Spinal cord (tissue), 10 donors: ENCODE measurements around the gene STRN3. TPM values are rescaled to one million over a fixed set of nuclear protein-coding genes. Genes with fewer than 3 reads are reported as not detected.
"Not testable (repeated sequence)": the region's sequence is repeated elsewhere in the genome, so short reads cannot be mapped to it uniquely, and the experiment has no call there.

Experiments used
- DNase-seq, 6 donors: peaks; one replicate each; pipeline versions ENCODE4 v3.0.0 to v3.0.0-alpha.2; 2013 to 2015; ENCODE audit warnings: low spot score in 6 of 6, low read depth in 4 of 6
- H3K27ac ChIP-seq: one replicate; pipeline ENCODE4 v1.5.1; 2013; ENCODE audit warnings: low read depth, low read length, control low read depth
- H3K27me3 ChIP-seq: one replicate; pipeline ENCODE4 v1.6.1; 2013; ENCODE audit warnings: low read length; ENCODE audit not compliant: control insufficient read depth, insufficient read depth
- H3K36me3 ChIP-seq: one replicate; pipeline ENCODE4 v1.6.1; 2013; ENCODE audit warnings: low read length; ENCODE audit not compliant: control insufficient read depth, insufficient read depth
- H3K4me1 ChIP-seq: one replicate; pipeline ENCODE4 v1.6.1; 2013; ENCODE audit warnings: low read length; ENCODE audit not compliant: control insufficient read depth, insufficient read depth
- H3K4me3 ChIP-seq: one replicate; pipeline ENCODE4 v1.5.1; 2013; ENCODE audit warnings: low read depth, low read length, control low read depth
- H3K9me3 ChIP-seq: one replicate; pipeline ENCODE4 v1.6.1; 2013; ENCODE audit warnings: low read length; ENCODE audit not compliant: control insufficient read depth, insufficient read depth
- WGBS: methylation state at CpG from one replicate; pipeline ENCODE4 v1.1.5; 2013; ENCODE audit warnings: missing lambda C conversion rate; ENCODE audit not compliant: insufficient coverage; 5-methylcytosine and 5-hydroxymethylcytosine counted together
- polyA plus RNA-seq, 2 donors: library from polyadenylated mRNA; unstranded; fragments of 120-200 nt; gene quantifications; one replicate each; pipeline ENCODE4 v1.2.1, GENCODE V29; 2013; ENCODE audit not compliant: insufficient read length in 2 of 2
- total RNA-seq, 2 donors: library from RNA; depleted of rRNA in 1 of 2; stranded (reverse); fragments of 120-200 nt in 1 of 2; fragments of >200 nt in 1 of 2; gene quantifications; one replicate each; pipeline versions ENCODE4 v1.2.3 to v1.2.4, GENCODE V29; 2013 to 2014
- donor health status: healthy.

The STRN3 gene
- total and polyA plus RNA-seq, 4 donors = 31.6 to 72.7 (median 45.8) TPM

GRCh38 chr14:30962537-30962936, 63.6 kb downstream of the STRN3 start:
- not testable (repeated sequence) for H3K4me3 ChIP-seq, H3K27me3 ChIP-seq, H3K4me1 ChIP-seq

DNA sequence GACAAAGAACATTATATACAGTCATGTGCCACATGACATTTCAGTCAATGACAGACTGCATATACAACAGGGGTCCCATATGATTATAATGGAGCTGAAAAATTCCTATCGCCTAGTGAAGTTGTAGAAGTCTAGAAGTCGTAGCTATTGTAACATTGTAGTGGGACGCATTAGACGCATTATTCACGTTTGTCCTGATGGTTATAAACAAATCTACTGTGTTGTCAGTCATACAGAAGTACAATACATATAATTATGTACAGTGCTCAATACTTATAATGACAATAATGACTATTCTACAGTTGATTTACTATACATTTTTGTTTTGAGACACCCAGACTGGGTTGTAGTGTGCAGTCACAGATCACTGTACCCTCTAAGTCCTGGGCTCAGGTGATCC, 64.8 kb downstream of the STRN3 start:
- Histone ChIP-seq H3K9me3 (peaks cover 5% of the 10 kb centered on the region), H3K4me1 (no peaks in the 10 kb centered on the region), H3K36me3 (no peaks in the 10 kb centered on the region), H3K27me3 (no peaks in the 10 kb centered on the region), H3K27ac (no peak overlapping the region), H3K4me3 (no peak overlapping the region)
- no peak for DNase-seq
- no CpG with 5 or more reads among the region's 5 CpGs for WGBS

More at GRCh38 chr14:30962537-30962936, 63.6 kb downstream of the STRN3 start:
- peaks cover 11% of the 10 kb centered on the region for H3K9me3 ChIP-seq
- H3K36me3 ChIP-seq, DNase-seq, H3K27ac ChIP-seq: not testable (repeated sequence)
- WGBS = 100% methylated on average over 1 of the region's 2 CpGs

DNA sequence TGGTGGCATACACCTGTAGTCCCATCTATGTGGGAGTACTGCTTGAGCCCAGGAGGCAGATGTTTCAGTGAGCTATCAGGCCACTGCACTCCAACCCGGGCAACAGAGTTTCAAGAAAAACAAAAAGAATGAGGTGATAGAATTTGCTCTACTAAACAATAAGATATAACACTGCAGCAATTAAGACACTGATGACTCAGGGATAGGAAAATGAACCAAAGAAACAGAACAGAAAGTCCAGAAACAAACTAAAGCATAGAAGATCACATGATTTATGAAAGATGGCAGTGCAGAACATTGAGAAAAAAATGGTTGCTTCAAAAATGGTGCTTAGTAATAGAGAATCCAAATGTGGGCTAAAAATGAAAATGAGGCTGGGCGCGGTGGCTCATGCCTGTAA, 66.0 kb downstream of the STRN3 start:
- Histone ChIP-seq H3K27ac (no peak overlapping the region), H3K4me1 (no peaks in the 10 kb centered on the region), H3K27me3 (no peaks in the 10 kb centered on the region), H3K9me3 (peaks cover 2% of the 10 kb centered on the region), H3K36me3 (no peaks in the 10 kb centered on the region), H3K4me3 (no peak overlapping the region)
- DNase-seq = no peak
- no CpG with 5 or more reads among the region's 3 CpGs for WGBS

GRCh38 chr14:30958555-30959407, 67.4 kb downstream of the STRN3 start:
- WGBS = no CpG with 5 or more reads among the region's 10 CpGs
- no peak overlapping the region for H3K27ac ChIP-seq

DNA sequence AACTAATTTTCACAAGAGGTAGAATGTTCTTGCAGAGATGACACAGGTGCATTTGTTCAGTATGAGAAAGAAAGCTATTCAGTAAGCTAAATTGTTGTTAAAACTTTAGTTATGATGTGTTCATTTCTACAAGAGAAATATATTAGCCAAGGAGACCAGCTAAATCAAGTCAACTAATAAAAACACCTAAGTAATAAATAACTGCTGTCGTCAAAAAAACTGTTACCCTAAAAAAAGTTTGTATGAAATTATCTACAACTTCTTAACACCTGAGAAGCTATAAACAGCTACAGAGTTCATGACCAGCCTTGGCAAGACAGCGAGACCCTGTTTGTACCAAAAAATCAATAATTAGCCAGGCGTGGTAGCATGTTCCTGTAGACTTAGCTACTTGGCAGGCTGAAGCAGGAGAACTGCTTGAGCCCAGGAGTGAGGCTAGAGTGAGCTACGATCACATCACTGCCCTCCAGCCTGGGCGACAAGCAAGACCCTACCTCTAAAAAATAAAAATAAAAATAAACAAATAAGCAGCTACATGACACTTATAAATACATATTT, 68.3 kb downstream of the STRN3 start:
- Histone ChIP-seq H3K4me3 (no peak overlapping the region), H3K27ac (no peak overlapping the region), H3K9me3 (no peaks in the 10 kb centered on the region), H3K36me3 (no peaks in the 10 kb centered on the region), H3K4me1 (no peaks in the 10 kb centered on the region), H3K27me3 (no peaks in the 10 kb centered on the region)
- 71% methylated on average over 2 of the region's 5 CpGs for WGBS
- no peak for DNase-seq

More at GRCh38 chr14:30958555-30959407, 67.4 kb downstream of the STRN3 start:
- no peak for DNase-seq
- Histone ChIP-seq H3K27me3 (no peaks in the 10 kb centered on the region), H3K9me3 (no peaks in the 10 kb centered on the region), H3K4me1 (no peaks in the 10 kb centered on the region), H3K36me3 (no peaks in the 10 kb centered on the region), H3K4me3 (no peak overlapping the region)

DNA sequence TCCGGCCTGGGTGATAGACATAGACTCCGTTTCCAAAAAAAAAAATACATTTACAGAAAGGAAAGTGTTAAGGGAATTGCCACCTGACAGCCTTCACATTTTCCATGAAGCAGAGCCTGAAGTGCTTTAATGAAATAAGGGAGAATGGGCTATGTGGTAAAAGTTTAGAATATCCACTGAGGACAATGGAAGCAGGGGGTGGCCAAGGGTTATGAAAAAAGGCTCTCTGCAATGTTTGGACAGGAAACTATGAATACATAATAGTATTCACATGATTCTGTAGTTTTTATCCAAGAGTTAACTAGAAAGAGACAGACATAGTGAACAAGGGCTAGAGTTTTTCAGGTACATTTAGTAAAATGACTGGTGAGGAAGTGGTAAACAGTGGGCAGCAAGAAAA, 76.5 kb downstream of the STRN3 start:
- no CpG with 5 or more reads among the region's 2 CpGs for WGBS
- DNase-seq = no peak
- H3K9me3 ChIP-seq = no peaks in the 10 kb centered on the region
- H3K27ac ChIP-seq = no peak overlapping the region
- no peak overlapping the region for H3K4me3 ChIP-seq
- no peaks in the 10 kb centered on the region for H3K27me3 ChIP-seq
- peaks cover 17% of the 10 kb centered on the region for H3K36me3 ChIP-seq
- H3K4me1 ChIP-seq = no peaks in the 10 kb centered on the region

GRCh38 chr14:30943694-30944093, 82.5 kb downstream of the STRN3 start:
- no peak overlapping the region for H3K4me3 ChIP-seq
- no peak overlapping the region for H3K27ac ChIP-seq
- H3K9me3 ChIP-seq = no peaks in the 10 kb centered on the region
- peaks cover 14% of the 10 kb centered on the region for H3K36me3 ChIP-seq
- no peak for DNase-seq
- H3K4me1 ChIP-seq = no peaks in the 10 kb centered on the region
- no peaks in the 10 kb centered on the region for H3K27me3 ChIP-seq
- no CpG with 5 or more reads among the region's 4 CpGs for WGBS

- Histone ChIP-seq H3K27me3 (no peaks in the 10 kb centered on the region), H3K36me3 (peaks cover 6% of the 10 kb centered on the region), H3K4me1 (no peaks in the 10 kb centered on the region), H3K27ac (no peak overlapping the region), H3K9me3 (no peaks in the 10 kb centered on the region), H3K4me3 (no peak overlapping the region)
- DNase-seq = no peak
- no CpG with 5 or more reads among the region's 4 CpGs for WGBS
These were observed 85.3 kb downstream of the STRN3 start for GRCh38 chr14:30940886-30941285.

DNA sequence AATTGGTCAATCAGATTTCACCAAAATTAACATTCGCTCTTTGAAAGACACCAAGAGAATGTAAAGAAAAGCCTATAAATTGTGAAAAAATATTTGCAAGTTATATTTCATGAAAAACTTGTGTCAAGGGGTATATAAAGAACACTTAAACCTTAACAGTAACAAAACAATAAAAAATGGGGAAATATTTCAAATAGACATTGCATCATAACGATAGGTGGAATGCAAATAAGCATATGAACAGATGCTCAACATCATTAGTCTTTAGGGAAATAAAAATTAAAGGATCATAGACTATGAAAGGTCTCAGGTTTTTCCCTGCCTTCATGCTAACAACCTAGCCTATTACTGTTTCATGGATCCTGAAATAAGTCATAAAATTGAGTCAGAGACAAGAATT, 87.6 kb downstream of the STRN3 start:
- Histone ChIP-seq H3K27me3 (no peaks in the 10 kb centered on the region), H3K4me1 (no peaks in the 10 kb centered on the region), H3K27ac (no peak overlapping the region), H3K4me3 (no peak overlapping the region), H3K36me3 (peaks cover 2% of the 10 kb centered on the region), H3K9me3 (no peaks in the 10 kb centered on the region)
- no peak for DNase-seq
- WGBS = no CpG with 5 or more reads among the region's 2 CpGs

DNA sequence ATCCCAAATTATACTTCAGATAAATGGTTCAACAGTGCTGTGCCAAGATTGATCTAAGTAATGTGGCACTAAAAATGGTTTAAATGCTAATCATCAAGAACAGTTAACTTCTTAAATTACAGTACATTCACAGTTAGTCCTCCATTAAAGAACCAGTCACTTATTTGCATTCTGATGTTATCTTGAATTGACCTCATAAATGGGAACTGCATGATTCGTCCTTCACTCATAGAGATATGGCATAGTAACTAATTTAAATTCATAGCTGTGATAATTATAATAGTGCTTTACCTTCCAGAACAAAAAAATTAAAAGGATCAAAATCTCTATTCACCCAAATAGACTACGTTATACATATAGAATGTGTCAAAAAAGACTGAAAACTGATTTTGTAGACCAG, 90.7 kb downstream of the STRN3 start:
- Histone ChIP-seq H3K9me3 (no peaks in the 10 kb centered on the region), H3K4me3 (no peak overlapping the region), H3K4me1 (no peaks in the 10 kb centered on the region), H3K27ac (no peak overlapping the region), H3K27me3 (no peaks in the 10 kb centered on the region), H3K36me3 (peaks cover 4% of the 10 kb centered on the region)
- no CpG with 5 or more reads among the region's 2 CpGs for WGBS
- no peak for DNase-seq
